Right lobe of liver (tissue), 4 donors: ENCODE data around the gene KIF5C.

ENCODE experiments used
- CTCF ChIP-seq, 4 donors: fragments of 200-600 bp in 3 of 4; fragments of 450-650 bp in 1 of 4; IDR thresholded peaks; one replicate each; pipeline versions ENCODE4 v1.5.1 to v1.8.0; 2016 to 2022; ENCODE audit warnings: antibody characterized with exemption in 4 of 4, mild to moderate bottlenecking in 2 of 4
- POLR2A ChIP-seq: fragments of 450-650 bp; IDR thresholded peaks from one replicate; pipeline ENCODE4 v1.6.1; 2017; ENCODE audit warnings: antibody characterized with exemption, mild to moderate bottlenecking
- donor health status: DM: no; HTN: no; CAD: no.
- donor health status: DM: no; HTN: no; CAD: no.
- donor health status: DM: no; HTN: yes; CAD: no.

GRCh38 chr2:149021271-149021719, 146.3 kb downstream of the KIF5C start:
- TF ChIP-seq CTCF (IDR thresholded peaks at IDR 0.05) (no peak), POLR2A (no peak)
